Fibroblast of villous mesenchyme (primary cell): ENCODE data around the gene CTNNA2. TPM values are rescaled to one million over a fixed set of nuclear protein-coding genes. Genes with fewer than 3 reads are reported as not detected.
"Not testable (repeated sequence)": the region's sequence is repeated elsewhere in the genome, so short reads cannot be mapped to it uniquely, and the experiment has no call there.

Source experiments
- DNase-seq: peaks from one replicate; pipeline ENCODE4 v3.0.0-alpha.2; 2010; ENCODE audit warnings: low read depth
- H3K4me3 ChIP-seq: 2 replicates; pipeline ENCODE4 v1.5.1; 2011; ENCODE audit warnings: low read depth, mild to moderate bottlenecking, low read length
- total RNA-seq: library from RNA; depleted of rRNA; stranded (reverse); fragments of >200 nt; gene quantifications from 2 replicates; pipeline ENCODE4 v1.2.3, GENCODE V29; 2012
- TF ChIP-seq, protein P1 (sequence below): IDR thresholded peaks from 2 replicates; pipeline ENCODE4 v1.5.1; 2012; ENCODE audit warnings: low read depth, mild to moderate bottlenecking, low read length; ENCODE audit not compliant: insufficient read depth

CTNNA2 gene
- total RNA-seq, 1 donor = not detected

- H3K4me3 ChIP-seq = no peak overlapping the region
- DNase-seq = no peak
- TF ChIP-seq, protein P1, sequence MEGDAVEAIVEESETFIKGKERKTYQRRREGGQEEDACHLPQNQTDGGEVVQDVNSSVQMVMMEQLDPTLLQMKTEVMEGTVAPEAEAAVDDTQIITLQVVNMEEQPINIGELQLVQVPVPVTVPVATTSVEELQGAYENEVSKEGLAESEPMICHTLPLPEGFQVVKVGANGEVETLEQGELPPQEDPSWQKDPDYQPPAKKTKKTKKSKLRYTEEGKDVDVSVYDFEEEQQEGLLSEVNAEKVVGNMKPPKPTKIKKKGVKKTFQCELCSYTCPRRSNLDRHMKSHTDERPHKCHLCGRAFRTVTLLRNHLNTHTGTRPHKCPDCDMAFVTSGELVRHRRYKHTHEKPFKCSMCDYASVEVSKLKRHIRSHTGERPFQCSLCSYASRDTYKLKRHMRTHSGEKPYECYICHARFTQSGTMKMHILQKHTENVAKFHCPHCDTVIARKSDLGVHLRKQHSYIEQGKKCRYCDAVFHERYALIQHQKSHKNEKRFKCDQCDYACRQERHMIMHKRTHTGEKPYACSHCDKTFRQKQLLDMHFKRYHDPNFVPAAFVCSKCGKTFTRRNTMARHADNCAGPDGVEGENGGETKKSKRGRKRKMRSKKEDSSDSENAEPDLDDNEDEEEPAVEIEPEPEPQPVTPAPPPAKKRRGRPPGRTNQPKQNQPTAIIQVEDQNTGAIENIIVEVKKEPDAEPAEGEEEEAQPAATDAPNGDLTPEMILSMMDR = no peak
Observed at GRCh38 chr2:80145499-80145898, 632.6 kb downstream of the CTNNA2 start.

GRCh38 chr2:80146757-80147156 lies 633.9 kb downstream of the CTNNA2 start:
- not testable (repeated sequence) for DNase-seq, H3K4me3 ChIP-seq

DNA sequence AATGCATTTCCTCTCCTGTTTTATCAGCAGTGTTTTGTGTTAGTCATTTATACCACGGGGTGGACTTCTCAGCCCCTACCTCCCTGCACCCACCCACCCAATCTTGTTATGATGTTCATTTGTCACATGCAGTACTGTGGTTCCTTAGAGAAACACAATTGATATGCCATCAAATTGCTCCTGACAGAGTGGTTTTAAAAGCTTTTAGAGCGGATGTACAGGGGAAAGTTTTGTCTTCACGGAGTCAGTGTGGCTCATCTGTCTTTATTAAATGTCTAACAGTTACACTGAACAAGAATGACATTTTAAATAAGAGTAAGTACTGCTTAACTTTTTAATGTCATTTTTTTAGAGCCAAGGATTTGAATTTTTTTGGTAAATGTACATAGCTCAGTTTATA lies 634.8 kb downstream of the CTNNA2 start:
- TF ChIP-seq, protein P1 = no peak
- no peak overlapping the region for H3K4me3 ChIP-seq
- no peak for DNase-seq

DNA sequence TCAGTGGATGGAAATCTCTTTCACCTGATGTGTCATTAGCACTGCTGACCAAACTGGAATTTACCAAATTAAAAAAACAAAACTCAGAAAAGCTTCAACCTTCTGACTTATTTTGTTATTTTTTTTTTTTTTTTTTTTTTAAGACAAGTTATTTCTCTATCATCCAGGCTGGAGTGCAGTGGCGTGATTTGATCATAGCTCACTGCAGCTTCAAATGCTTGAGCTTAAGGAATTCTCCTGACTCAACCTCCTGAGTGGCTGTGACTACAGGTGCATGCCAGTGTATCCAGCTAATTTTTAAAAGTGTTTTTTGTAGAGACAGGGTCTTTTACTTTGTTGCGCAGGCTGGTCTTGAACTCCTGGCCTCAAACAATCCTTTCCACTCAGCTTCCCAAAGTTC lies 636.1 kb downstream of the CTNNA2 start:
- no peak for DNase-seq
- TF ChIP-seq, protein P1 = no peak
- no peak overlapping the region for H3K4me3 ChIP-seq

- no peak for DNase-seq
- TF ChIP-seq, protein P1 = no peak
- no peak overlapping the region for H3K4me3 ChIP-seq
Observed at GRCh38 chr2:80149991-80150390, 637.1 kb downstream of the CTNNA2 start.

- no peak overlapping the region for H3K4me3 ChIP-seq
- TF ChIP-seq, protein P1 = no peak
- DNase-seq = no peak
Observed at GRCh38 chr2:80151248-80151647, 638.4 kb downstream of the CTNNA2 start.

- DNase-seq = no peak
- TF ChIP-seq, protein P1 = no peak
- H3K4me3 ChIP-seq = no peak overlapping the region
Observed at GRCh38 chr2:80151651-80152050, 638.8 kb downstream of the CTNNA2 start.
